ENCODE results near the gene EIF2S1. TPM values are rescaled to one million over a fixed set of nuclear protein-coding genes. Genes with fewer than 3 reads are reported as not detected.

EIF2S1 gene
- total RNA-seq, 1 experiment from 2014 or later = 165 TPM

DNA sequence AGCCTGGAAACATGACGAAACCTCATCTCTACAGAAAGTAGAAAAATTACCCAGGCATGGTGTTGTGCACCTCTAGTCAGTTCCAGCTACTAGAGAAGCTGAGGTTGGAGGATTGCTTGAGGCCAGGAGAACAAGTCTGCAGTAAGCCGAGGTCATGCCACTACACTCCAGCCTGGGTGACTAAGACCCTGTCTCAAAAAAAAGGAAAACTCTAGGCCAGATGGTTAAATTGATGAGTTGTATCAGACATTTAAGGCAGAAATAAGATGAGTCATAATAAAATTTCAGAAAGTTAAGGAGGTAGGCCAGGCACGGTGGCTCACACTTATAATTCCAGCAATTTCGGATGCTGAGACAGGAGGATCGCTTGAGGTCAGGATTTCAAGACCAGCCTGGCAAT is 10.7 kb downstream of the EIF2S1 start:
- no peaks in the 10 kb centered on the region for H3K23me2 ChIP-seq (ENCODE audit: insufficient read length, low read depth, low read length, poor library complexity, severe bottlenecking)
- no peak overlapping the region for H3T11ph ChIP-seq (ENCODE audit: low read length)
- no peak overlapping the region for H2BK20ac ChIP-seq (ENCODE audit: low read depth, low read length, poor library complexity, severe bottlenecking)
- no peaks in the 10 kb centered on the region for H3K79me1 ChIP-seq (ENCODE audit: insufficient read depth, low read depth, low read length, poor library complexity, severe bottlenecking)
- no peak overlapping the region for H3K56ac ChIP-seq (ENCODE audit: insufficient read length, low read depth, low read length)
- no peaks in the 10 kb centered on the region for H4K20me1 ChIP-seq (ENCODE audit: control insufficient read depth, insufficient read depth, insufficient read length)
- no peak overlapping the region for H4K8ac ChIP-seq (replicated peaks; ENCODE audit: insufficient read length, low read depth, low read length)
- no peak overlapping the region for H2BK12ac ChIP-seq (ENCODE audit: insufficient read length, low read depth, low read length)
- no peak overlapping the region for H3K4ac ChIP-seq (ENCODE audit: low read depth, low read length)
- peaks cover 31 to 93% (median 76%) of the 10 kb centered on the region in 3 experiments; a peak in 6 of 7 replicates for H3K36me3 Mint-ChIP-seq (ENCODE audit: insufficient read depth in 1 of 3, low read depth in 3 of 3)
- WGBS (ENCODE audit: extremely low coverage, insufficient read length, low lambda C conversion rate) = no CpG with 5 or more reads among the region's 5 CpGs
- DNase-seq = no peak
- H2BK120ac ChIP-seq (ENCODE audit: low read depth, low read length, poor library complexity, severe bottlenecking) = no peak overlapping the region
- no peak overlapping the region for H3K23ac ChIP-seq (ENCODE audit: insufficient read length, low read depth, low read length)
- no peaks in the 10 kb centered on the region for H3K79me2 ChIP-seq (ENCODE audit: insufficient read depth, low read length)
- H3K27me3 Mint-ChIP-seq (ENCODE audit: low read depth) = no peaks in the 10 kb centered on the region
- H3K9me3 Mint-ChIP-seq = no peaks in the 10 kb centered on the region
- H3K4me2 ChIP-seq (ENCODE audit: insufficient read depth, insufficient read length, low read length) = no peak overlapping the region
- H3K18ac ChIP-seq (ENCODE audit: insufficient read length, low read depth, low read length) = no peak overlapping the region
- no peak overlapping the region for H2BK15ac ChIP-seq (ENCODE audit: low read depth, low read length)
- peak overlapping the region in 2 of 3 experiments; percentile 19 to 70; a peak in 3 of 7 replicates for H3K27ac Mint-ChIP-seq
- no peaks in the 10 kb centered on the region for H3K4me1 ChIP-seq (ENCODE audit: insufficient read depth, low read length)
- H3K27ac ChIP-seq (ENCODE audit: insufficient read length, low read depth, low read length) = no peak overlapping the region
- no peak overlapping the region for H4K5ac ChIP-seq (ENCODE audit: insufficient read length, low read depth, low read length)
- no peak overlapping the region for H2AFZ ChIP-seq (ENCODE audit: low read length)
- no peak overlapping the region for H3K14ac ChIP-seq (ENCODE audit: insufficient read depth, low read length)
- no peaks in the 10 kb centered on the region for H3K4me1 Mint-ChIP-seq
- H3K9ac ChIP-seq (ENCODE audit: extremely low read depth, insufficient read length, low read length) = no peak overlapping the region
- H4K91ac ChIP-seq (ENCODE audit: insufficient read length, low read depth, low read length) = no peak overlapping the region
- H2BK5ac ChIP-seq (ENCODE audit: insufficient read length, low read length) = no peak overlapping the region
- H2AK5ac ChIP-seq (ENCODE audit: insufficient read length, low read length) = no peak overlapping the region
- H3K27me3 ChIP-seq (ENCODE audit: insufficient read depth, low read length) = no peaks in the 10 kb centered on the region
- no peaks in the 10 kb centered on the region for H3K9me3 ChIP-seq (ENCODE audit: control insufficient read depth, low read depth, low read length)
- no peak overlapping the region for H3K4me3 Mint-ChIP-seq
- TF ChIP-seq, protein P1, sequence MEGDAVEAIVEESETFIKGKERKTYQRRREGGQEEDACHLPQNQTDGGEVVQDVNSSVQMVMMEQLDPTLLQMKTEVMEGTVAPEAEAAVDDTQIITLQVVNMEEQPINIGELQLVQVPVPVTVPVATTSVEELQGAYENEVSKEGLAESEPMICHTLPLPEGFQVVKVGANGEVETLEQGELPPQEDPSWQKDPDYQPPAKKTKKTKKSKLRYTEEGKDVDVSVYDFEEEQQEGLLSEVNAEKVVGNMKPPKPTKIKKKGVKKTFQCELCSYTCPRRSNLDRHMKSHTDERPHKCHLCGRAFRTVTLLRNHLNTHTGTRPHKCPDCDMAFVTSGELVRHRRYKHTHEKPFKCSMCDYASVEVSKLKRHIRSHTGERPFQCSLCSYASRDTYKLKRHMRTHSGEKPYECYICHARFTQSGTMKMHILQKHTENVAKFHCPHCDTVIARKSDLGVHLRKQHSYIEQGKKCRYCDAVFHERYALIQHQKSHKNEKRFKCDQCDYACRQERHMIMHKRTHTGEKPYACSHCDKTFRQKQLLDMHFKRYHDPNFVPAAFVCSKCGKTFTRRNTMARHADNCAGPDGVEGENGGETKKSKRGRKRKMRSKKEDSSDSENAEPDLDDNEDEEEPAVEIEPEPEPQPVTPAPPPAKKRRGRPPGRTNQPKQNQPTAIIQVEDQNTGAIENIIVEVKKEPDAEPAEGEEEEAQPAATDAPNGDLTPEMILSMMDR (conservative IDR thresholded peaks at IDR 0.05) = no peak
